Kidney capillary endothelial cell (primary cell): ENCODE measurements around the gene NUCKS1.

ENCODE experiments used
- DNase-seq: peaks from one replicate; pipeline ENCODE4 v3.0.0-alpha.2; 2018; ENCODE audit warnings: low spot score

The NUCKS1 gene

DNA sequence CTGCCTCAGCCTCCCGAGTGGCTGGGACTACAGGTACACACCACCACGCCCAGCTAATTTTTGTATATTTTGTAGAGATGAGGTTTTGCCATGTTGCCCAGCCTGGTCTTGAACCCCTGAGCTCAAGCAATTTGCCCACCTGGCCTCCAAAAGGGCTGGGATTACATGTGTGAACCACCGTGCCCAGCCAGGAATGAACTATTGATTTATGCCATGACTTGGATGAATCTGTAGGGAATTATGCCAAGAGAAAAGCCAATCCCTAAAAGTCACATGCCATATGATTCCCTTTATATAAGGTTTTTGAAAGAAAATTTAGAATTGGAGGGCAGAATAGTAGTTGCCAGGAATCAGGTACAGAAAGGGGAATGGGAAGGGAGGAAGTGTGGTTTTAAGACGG, 50.6 kb downstream of the NUCKS1 start:
- DNase-seq, result no peak

DNA sequence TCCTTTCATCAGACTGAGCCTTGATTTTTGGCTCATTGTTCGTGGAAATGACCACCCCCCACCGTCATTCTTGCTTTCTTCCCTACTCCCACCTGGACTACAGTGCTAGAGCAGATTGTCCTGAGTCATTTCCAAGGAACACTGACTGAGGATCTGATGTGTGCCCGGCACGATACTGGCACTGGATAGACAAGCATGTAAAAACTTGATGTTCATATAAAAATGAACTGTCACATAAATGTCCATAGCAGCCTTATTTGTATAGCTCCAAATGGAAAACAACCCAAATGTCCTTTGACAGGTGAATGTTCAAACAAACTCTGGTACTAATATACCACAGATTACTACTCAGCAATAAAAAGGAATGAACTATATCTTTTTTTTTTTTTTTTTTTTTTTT, 51.1 kb downstream of the NUCKS1 start:
- no peak for DNase-seq

DNA sequence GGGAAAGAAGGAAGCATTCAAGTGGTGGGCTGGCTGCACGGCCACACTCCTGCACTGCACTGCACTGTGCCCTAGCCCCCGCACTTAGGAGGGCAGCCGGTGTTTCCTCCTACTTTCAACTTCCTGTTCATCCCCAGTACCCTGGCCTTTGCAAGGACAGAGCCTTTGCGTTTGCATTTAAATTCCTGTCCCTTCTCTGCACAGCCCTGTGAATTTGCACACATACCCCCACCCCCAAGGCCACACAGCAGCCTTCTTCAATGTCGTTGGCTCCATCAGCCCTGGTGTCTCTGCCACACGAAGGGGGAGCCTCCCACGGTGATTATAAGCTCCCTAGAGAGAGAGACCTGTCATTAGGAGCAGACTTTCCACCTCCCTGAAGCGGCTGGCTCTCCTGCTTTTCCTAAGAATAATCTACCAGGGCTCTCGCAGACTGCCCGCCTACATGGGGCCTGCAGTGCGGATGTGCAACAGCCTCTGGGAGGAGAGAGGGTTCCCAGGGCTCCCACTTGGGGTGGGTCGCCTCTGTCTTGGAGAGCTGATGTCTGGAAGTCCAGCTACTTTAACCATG, 56.5 kb downstream of the NUCKS1 start:
- no peak for DNase-seq

DNA sequence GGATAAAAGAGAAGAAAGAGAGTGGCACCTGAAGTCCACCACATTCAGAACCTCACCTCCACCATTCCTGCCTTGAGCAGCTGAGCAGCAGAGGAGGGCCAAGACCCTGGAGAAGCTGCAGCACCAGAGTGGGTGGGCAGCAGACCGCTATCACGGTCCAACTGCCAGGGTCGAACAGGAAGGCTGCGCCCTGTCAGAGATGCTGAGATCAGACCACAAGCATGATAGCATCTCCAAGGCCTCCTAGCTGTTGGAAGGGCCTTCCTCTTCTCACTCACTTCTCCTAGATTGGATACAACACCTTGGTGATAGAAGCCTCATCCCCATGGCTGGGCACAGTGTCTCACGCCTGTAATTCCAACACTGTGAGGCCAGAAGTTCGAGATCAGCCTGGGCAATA, 57.6 kb downstream of the NUCKS1 start:
- DNase-seq, result no peak

DNA sequence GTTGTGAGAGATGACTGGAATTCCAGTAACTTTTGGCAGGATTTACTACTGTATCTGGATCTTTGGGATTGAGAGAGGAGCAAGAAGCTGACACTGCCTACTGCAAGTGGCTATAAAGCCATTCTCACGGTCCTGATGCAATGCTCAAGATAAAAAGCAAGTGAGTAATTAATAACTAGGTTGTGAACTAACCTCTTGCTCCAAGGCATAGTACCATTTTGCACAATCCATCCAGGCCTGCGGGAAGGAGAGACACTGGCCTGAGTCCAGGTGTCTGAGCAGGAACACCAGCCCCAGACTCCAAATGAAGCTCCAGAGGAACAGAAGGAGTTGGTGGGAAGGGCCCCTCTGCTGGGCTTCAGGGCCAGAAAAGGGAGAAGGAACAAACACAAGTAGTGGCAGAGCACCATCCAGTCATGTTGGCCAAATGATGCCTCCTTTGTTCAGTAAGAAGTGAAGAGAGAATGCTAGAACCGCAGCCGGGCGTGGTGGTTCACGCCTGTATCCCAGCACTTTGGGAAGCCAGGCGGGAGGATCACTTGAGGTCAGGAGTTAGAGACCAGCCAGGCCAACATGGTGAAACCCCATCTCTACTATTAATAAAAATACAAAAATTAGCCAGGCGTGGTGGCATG, 59.7 kb downstream of the NUCKS1 start:
- no peak for DNase-seq

DNA sequence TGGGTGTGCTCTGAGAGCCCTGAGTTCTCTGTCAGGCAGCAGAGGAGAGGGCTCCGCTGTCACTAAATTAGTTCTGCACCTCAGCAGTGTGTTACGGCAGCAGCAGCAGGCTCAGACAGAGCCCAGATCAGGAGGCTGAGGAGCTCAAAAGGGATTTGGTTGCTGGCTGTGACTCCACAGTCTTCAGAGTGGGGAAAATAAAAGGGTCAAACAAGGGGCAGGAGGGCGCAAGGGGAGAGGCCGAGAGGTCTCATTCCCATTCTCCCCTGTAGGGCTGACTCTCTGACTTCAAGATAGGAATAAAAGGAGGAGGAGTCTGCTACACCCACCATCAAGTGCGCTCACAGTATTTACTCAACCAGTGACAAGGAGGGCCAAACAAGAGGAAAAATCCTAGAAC, 60.5 kb downstream of the NUCKS1 start:
- DNase-seq, result no peak

DNA sequence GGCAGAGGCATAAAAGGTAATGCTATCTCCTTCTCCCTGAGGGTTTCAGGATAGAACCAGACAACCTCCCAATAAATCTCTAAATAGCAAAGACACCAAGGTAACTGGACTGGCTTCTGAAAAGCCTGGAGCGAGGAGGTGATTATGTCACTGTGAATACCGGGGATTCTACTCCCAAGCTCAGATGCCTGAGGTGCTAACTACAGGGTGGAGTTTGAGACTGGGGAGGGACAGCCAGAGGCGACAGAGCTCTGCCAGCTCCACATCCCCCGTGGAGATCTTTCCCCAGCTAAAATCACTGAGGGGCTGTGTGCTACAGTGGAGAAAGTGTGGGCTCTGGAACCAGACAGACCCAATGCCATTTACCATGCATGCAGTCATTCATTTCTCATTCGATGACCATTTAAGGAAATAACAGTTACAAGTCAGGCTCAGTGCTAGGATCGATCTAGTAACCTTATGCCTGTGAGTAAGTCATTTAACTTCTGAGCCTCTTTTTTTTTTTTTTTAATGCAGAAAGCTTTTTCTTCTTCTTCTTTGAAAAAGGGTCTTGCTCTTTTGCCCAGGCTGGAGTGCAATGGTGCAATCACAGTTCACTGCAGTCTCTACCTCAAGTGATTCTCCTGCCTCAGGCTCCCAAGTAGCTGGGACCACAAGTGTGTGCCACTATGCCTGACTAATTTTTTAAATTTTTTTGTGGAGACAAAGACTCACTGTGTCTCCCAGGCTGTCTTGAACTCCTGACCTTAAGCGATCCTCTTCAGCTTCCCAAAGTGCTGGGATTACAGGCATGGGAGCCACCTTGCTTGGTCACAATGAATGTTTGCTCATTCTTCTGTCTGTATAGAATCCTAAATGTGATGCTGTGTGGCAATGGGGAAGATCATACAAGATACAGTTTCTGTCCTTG, 61.6 kb downstream of the NUCKS1 start:
- DNase-seq, result no peak

DNA sequence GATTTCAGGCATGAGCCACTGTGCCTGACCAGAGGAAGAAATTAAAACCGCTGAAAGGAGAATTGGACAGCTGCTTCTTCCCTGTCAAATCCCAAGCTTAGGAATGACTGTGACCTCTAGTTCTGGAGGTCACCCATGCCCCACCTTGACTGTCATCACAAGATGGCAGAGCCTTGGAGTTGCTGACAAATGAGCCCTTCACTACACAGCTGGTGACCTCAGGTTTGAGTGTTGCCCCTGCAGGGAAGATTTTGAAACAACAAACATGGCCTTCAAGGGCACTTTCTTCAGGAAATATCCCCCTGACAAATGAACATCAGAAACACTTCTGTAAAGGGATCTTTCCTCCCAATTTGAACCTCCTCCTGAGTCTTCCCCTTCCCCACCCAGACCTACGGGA, 62.7 kb downstream of the NUCKS1 start:
- DNase-seq, result no peak

DNA sequence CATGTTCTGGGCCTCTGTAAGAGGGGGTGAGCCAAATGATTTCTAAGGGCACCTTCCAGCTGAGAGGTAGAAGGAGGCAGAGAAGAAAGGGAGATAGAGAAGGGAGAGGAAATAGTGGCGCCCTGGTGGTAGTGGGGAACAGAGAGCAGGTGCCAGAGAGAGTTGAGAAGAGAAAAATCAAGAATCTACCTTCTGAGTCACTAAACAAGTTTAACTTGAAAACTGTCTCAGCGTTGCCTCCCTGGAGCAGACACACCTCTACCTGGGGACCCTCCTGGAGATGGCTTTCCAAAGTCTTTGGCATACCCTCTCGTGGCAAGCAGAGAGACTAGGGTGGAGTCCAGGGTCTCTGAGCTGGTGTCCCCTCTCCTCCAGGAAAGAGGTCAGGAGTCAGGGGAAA, 68.6 kb downstream of the NUCKS1 start:
- DNase-seq, result no peak

DNA sequence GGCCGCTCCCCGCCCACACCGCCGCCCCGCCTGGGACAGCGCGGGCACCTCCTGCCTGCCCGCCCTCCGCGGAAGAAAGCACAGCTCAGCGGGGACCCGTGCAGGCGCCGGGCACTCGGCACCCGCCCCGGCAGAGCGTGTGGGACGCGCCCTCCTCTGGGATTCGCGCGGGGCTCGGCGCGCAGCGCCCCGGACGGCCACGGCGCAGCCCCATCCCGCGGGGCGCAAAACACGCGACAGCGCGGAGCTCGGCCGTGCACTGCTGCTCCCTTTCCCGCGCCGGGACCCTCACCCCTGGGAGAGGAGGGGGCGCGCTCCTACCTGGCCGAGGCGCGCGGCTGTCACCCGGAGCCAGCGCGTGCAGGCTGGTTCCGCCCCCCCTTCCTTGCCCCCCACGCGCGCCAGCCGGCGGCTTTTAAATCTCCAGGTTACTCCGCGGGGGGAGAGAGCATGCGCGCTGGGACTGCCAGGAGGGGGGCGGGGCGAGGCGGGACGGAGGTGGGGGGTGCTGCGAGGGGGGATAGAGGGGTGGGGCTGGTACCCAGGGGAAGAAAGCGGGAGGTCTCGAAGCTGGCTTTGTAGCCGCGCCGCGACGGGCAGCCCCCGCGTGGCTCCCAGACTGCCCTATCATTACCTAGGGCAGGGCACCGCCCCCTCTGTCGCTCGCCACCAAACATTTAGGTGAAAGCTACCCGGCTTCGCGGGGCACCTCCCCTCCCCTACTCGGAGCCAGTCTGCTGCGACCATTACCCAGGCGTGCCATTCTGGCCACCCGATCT, 69.7 kb downstream of the NUCKS1 start, which contains the start of gene SLC45A3:
Gene SLC45A3, minus strand, starts transcription at position 437 of the 779 bp plus-strand sequence. CDS start 15,853 bp downstream, outside the sequence.
- DNase-seq, result no peak

DNA sequence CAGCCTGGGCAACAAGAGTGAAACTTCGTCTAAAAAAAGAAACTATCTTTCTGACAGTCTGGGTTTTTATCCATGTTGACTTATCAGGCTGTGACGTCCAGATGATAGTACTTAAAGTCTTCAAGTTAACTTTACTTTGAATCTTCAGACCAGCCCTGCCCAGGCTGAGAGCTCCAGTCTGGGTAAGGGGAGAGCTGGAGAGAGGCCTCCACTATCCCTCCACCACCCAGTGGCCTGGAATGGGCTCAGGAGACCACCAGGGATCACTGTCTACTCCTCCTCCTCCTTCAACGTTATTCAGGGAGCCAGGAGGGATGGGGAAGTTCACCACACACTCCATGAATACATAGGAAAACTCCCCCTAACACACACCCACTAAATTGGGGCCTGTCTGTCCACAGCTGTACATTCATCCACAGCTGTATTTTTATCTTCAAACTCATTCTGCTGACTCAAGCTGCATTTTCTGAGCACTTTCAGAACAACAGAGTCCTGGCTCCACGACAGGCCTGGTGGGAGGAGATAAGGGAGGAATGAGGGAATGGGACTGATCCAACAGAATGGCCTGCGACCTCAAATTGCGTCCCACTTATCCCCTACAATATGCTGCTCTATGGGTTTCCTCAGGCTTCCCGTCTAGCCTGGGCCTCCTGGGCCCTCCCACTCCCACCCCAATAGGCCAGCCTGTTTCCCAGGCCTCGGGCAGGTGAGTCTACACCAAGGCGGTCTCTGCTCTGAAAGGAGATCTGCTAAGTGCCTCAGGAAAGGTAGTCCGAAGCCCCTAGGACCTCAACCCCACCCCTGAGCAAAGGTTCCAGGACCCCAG, 71.5 kb downstream of the NUCKS1 start:
- no peak for DNase-seq

DNA sequence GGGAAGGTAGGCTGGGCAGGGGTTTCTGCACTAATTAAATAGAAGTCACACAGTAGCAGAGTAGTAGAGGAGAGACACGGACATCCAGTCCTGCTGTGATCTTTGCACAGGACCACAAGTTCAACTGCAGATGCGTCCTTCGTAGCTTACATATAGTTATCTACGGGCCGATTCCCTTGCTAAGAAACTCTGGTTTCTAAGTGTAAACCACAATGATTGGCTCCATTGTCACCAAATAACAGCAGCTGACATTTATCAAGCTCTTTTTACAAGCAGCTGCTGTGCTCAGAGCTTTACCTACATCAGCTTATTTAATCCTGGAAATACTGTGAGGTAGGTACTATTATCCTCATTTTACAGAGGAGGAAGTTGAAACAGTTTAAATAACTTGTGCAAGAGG, 72.8 kb downstream of the NUCKS1 start:
- DNase-seq, result no peak

DNA sequence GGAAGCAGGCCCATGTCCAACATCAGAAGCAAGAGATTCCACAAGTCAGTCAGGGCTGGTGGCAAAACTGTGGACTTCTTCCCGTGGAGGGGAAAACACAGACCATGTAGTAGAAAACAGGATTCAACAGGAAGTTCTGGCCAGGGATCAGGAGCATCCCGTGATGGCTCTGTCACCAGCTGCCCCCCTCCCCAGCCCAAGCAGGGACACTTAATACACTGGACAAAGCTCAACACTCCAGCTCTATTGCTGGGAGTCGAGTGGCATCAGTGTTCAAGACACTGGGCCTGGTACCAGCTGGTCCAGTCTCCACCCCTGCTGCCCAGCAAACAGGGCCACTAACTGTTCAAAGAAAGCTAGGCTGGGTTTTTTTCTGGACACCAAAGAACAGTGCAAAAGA, 73.4 kb downstream of the NUCKS1 start:
- DNase-seq, result no peak

DNA sequence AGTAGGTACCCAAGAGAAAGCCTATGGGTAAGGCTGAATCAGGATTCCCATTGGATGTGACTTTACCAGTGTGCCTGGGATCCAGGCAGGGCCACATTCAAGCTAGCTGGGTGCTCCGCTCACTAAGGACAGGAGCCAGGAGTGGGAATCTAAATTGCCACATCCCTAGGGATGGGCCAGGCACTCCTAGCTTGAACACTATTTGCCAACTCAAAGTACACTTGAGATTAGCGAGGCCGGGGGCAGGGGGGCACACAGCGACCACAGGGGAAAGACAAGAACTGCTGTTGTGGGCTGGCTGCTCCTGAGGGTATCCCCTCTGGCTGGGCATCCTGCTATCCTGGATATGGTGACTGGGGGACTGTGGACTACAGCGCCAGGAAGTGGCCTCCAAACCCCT, 74.0 kb downstream of the NUCKS1 start:
- DNase-seq, result no peak

DNA sequence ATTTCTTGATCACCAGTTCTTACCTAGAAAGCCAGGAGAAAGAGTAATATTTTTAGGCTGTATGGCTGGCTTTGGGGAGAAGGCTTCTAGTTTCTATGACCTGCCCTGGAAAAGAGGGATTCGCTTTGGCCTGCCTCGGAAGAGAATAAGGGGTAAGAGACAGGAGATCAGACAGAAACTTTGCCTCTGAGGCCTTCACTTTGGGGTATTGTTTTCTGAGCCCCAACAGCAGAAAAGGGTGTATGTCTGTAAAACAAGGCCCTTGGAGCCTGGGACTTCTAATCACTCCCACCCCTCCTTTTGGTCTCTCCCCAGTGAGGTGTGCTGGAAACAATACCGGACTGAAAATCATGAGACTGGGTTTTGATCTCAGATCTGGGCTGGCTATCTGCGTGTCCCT, 74.7 kb downstream of the NUCKS1 start:
- no peak for DNase-seq

DNA sequence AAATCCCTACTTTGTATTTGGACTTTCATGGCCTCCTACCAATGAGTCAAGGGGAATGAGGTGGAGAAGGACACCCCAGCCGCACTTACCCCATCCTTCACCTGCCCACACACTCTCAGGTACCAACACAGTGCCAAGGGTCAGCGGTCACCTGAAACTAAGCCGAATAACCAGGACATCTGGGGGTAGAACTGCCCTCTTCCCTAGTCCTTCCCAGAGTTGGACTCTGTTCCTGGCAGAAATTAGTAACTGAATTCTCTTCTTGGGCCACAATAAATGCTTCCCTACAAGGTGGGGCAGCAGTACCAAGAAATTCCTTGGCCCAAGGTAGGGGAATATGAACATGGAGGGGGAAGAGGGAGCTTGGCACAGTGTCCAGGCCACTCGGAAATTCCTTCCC, 77.0 kb downstream of the NUCKS1 start:
- no peak for DNase-seq

DNA sequence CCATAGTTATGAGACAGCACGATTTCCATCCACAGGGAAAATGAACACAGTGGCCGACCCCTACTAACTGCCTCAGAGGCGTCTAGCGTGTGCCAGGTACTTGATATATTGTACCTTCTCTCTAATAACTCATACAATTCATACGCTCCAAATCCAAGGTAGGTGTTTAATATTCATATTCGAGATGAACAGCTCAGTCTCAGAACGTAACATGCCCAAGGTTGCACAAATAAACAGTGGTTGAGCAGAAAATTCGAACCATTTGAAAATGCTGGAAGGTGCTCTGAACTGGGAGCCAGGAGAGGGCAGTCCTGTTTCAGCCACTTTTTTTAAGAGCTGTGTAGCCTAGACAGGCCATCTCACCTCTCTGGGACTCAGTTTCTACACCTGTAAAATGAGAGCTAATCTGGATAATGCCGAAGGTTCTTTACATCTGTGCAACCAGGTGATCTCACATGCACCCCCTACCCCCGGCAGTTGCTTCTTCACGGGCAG, 77.5 kb downstream of the NUCKS1 start:
- no peak for DNase-seq

DNA sequence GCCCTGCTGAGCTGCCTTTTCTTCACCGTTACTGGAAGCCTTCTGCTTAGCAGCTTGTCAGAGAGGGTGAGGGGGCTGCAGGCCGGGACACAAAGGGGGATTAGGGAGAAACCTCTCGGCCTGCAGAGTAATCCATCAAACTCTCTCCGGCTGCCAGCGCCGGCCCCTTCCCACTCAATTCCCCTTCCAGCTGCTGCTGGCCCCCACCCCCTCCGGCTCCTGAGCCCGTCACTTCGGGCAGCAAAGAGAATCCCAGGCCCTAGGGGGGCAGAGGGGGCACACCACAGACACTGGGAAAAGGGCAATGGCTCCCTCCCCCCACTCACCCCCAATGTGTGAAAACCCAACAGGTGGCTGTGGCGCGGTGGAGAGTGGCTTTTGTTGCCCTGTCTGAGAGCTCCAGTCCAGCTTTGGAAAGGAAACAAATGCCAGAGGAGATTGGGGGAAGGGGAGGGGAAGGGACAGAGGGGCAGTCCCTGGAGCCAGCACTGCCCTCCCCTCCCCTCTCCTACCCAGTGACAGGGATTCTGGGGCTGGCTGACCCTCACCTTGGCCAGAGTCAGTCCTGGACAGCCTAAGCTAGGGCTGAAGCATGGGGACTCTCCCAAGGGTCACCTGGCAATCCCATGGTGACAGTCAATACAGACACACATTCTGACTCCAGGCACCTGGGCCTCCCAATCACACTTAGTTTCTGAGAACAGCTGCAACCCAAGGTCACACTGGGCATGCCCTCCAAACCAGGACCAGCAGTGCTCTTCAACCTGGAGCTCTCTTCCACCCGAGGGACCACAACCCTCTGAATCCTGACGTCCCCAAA, 79.2 kb downstream of the NUCKS1 start:
- no peak for DNase-seq

DNA sequence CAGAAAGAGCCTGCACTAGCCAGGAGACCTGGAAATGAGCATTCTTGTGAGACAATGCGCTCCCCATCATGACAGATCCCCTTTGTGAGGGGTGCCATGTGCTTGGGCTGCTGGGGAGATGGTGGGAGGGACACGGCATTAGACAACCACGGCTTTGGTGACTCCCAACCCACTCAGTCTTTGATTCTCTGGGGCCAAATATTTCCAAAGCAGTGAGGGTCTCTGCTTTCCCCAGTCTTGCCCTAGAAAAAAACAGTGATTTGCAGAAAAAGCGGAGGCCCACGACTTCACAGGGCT, 79.9 kb downstream of the NUCKS1 start:
- no peak for DNase-seq

DNA sequence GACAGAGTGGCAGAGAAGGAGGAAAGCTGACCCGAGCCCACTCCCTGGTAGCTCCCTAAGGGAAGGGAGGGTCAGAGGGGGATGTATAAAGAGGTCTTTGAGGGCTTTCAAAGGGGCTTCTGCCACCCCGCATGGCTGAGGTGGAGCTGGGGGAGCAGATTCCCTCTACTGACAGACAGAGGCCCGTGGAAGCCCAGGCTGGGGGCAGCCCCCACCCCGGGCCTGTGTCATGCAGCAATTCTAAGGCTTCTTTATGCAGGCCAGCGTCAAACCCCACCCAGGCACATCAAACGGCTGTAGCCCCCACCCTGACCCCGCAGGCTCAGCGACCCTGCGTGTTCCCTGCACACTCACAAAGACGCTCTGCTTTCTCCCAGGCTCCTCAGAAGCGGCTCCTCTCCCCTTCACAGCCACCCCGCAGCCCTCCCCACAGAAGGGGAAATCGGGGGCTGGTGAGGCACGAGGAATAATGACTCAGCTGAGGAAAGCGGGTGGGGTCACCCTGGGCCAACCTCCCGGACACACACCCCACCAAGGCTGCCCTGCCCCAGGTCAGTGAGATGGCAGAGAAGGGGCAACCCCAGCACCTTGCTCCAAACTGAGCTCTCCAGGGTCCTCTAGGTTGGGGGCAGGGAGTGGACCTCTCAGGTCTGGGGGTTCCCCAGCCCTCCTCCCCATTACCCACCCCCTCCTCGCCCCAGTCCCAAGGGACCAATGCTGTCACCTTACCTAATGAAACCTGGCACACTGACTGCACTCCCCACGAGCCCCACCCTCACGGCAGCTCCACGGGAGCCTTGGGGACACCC, 80.4 kb downstream of the NUCKS1 start:
- no peak for DNase-seq
